ENCODE results near the gene SGMS1. TPM values are rescaled to one million over a fixed set of nuclear protein-coding genes. Genes with fewer than 3 reads are reported as not detected.
"Not testable (repeated sequence)": the region's sequence is repeated elsewhere in the genome, so short reads cannot be mapped to it uniquely, and the experiment has no call there.

The SGMS1 gene
- total and polyA plus RNA-seq, 2 donors from 2014 or later = 13.6 to 100 TPM

DNA sequence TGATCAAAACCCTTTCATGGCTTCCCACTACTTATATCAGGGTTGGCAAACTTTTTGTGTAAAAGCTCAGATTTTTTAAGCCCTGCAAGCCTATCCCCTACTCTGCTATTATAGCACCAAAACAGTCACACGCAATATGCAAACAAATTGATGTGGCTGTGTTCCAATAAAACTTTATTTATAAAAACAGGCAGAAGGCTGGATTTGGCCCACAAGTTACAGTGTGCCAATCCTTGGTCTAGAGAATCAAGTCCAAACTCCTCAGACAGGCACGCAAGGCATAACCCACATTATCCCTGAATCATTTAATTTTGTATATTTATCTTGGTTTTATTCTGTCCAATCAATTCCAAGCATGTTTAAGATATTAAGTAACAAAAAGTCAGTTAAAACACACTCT is 71.9 kb downstream of the SGMS1 start:
- no peak overlapping the region for H3K4me3 ChIP-seq (ENCODE audit: low read length in 3 of 3)
- TF ChIP-seq, protein P1, sequence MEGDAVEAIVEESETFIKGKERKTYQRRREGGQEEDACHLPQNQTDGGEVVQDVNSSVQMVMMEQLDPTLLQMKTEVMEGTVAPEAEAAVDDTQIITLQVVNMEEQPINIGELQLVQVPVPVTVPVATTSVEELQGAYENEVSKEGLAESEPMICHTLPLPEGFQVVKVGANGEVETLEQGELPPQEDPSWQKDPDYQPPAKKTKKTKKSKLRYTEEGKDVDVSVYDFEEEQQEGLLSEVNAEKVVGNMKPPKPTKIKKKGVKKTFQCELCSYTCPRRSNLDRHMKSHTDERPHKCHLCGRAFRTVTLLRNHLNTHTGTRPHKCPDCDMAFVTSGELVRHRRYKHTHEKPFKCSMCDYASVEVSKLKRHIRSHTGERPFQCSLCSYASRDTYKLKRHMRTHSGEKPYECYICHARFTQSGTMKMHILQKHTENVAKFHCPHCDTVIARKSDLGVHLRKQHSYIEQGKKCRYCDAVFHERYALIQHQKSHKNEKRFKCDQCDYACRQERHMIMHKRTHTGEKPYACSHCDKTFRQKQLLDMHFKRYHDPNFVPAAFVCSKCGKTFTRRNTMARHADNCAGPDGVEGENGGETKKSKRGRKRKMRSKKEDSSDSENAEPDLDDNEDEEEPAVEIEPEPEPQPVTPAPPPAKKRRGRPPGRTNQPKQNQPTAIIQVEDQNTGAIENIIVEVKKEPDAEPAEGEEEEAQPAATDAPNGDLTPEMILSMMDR (IDR thresholded peaks at IDR 0.05; ENCODE audit: borderline replicate concordance, extremely low read depth, insufficient read depth) = no peak

DNA sequence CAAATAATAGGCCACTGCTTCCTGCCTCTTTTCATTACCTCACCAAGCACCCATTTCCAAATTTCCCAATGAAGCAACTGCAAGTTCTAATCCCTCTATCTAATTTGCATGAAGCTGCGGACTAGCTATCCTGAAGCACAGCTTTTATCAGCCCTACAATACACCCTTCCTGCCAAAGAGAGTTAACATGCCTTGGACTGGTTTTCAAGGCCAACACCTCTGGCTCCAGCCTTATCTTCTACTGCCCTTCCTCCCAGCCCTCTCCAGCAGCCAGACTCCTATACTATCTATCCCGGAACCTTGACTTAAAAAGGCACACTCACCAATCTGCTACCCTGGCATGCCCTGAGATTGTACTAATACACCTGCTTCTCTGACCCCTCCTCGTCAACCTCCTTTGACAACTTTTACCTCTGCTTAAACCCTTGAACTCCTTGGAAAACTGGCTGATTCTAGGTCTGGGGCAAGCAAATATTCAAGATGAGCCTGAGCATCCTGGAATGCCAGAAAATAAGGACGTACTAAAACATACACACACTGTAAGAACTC is 73.4 kb downstream of the SGMS1 start:
- H3K4me3 ChIP-seq (ENCODE audit: low read length in 3 of 3) = no peak overlapping the region
- TF ChIP-seq, protein P1 (IDR thresholded peaks at IDR 0.05; ENCODE audit: borderline replicate concordance, extremely low read depth, insufficient read depth) = no peak
- FAIRE-seq (no peak), DNase-seq (no peak)
- no peaks in the 10 kb centered on the region for H3K9me3 ChIP-seq (ENCODE audit: control insufficient read depth in 2 of 3, insufficient read depth in 1 of 3, low read length in 3 of 3)
- no peak overlapping the region for H3K27ac ChIP-seq (ENCODE audit: low read depth in 2 of 2, low read length in 2 of 2)
- H3K4me1 ChIP-seq (ENCODE audit: control insufficient read depth in 2 of 3, insufficient read depth in 2 of 3, low read depth in 1 of 3, low read length in 3 of 3) = peaks cover 0 to 15% (median 9%) of the 10 kb centered on the region in 3 donors
- no peaks in the 10 kb centered on the region for H3K27me3 ChIP-seq (ENCODE audit: control insufficient read depth, insufficient read depth, low read length)
- H3K36me3 ChIP-seq (ENCODE audit: control insufficient read depth in 2 of 3, insufficient read depth in 3 of 3, low read length in 3 of 3) = no peaks in the 10 kb centered on the region
- no peak overlapping the region for H3K9ac ChIP-seq (ENCODE audit: low read length in 3 of 3)
- intact Hi-C loops (cut with DNase I) = no loop called here

More for the DNA sequence above, 71.9 kb downstream of the SGMS1 start:
- DNase-seq = no peak
- H3K4me1 ChIP-seq (ENCODE audit: control insufficient read depth in 2 of 3, insufficient read depth in 2 of 3, low read depth in 1 of 3, low read length in 3 of 3) = peaks cover 0 to 25% (median 19%) of the 10 kb centered on the region in 3 donors
- no peaks in the 10 kb centered on the region for H3K27me3 ChIP-seq (ENCODE audit: control insufficient read depth, insufficient read depth, low read length)
- no peak overlapping the region for H3K27ac ChIP-seq (ENCODE audit: low read depth in 2 of 2, low read length in 2 of 2)
- FAIRE-seq = no peak
- intact Hi-C loops (cut with DNase I) = no loop called here
- H3K9me3 ChIP-seq (ENCODE audit: control insufficient read depth in 2 of 3, insufficient read depth in 1 of 3, low read length in 3 of 3) = no peaks in the 10 kb centered on the region
- no peak overlapping the region for H3K9ac ChIP-seq (ENCODE audit: low read length in 3 of 3)
- H3K36me3 ChIP-seq (ENCODE audit: control insufficient read depth in 2 of 3, insufficient read depth in 3 of 3, low read length in 3 of 3) = no peaks in the 10 kb centered on the region

DNA sequence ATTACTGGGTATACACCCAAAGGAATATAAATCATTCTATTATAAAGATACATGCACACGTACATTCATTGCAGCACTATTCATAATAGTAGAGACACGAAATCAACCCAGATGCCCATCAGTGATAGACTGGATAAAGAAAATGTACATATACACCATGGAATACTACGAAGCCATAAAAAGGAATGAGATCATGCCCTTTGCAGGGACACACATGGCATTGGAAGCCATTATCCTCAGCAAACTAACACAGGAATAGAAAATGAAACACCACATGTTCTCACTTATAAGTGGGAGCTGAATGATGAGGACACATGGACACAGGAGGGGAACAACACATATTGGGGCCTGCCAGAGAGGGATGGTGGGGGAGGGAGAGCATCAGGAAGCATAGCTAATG is 74.6 kb downstream of the SGMS1 start:
- DNase-seq; intact Hi-C loops (cut with DNase I); H3K27ac ChIP-seq (ENCODE audit: low read depth in 2 of 2, low read length in 2 of 2); H3K9ac ChIP-seq (ENCODE audit: low read length in 3 of 3); H3K27me3 ChIP-seq (ENCODE audit: control insufficient read depth, insufficient read depth, low read length); FAIRE-seq; H3K9me3 ChIP-seq (ENCODE audit: control insufficient read depth in 2 of 3, insufficient read depth in 1 of 3, low read length in 3 of 3); H3K36me3 ChIP-seq (ENCODE audit: control insufficient read depth in 2 of 3, insufficient read depth in 3 of 3, low read length in 3 of 3); H3K4me3 ChIP-seq (ENCODE audit: low read length in 3 of 3); H3K4me1 ChIP-seq (ENCODE audit: control insufficient read depth in 2 of 3, insufficient read depth in 2 of 3, low read depth in 1 of 3, low read length in 3 of 3): not testable (repeated sequence)

DNA sequence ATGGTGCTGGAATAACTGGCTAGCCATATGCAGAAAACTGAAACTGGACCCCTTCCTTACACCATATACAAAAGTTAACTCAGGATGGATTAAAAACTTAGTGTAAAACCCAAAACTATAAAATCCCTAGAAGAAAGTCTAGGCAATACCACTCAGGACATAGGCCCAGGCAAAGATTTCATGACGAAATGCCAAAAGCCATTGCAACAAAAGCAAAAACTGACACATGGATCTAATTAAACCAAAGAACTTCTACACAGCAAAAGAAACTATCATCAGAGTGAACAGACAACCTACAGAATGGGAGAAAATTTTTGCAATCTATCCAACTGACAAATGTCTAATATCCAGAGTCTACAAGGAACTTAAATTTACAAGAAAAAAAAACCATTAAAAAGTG is 75.3 kb downstream of the SGMS1 start:
- intact Hi-C loops (cut with DNase I); DNase-seq; H3K27ac ChIP-seq (ENCODE audit: low read depth in 2 of 2, low read length in 2 of 2); H3K36me3 ChIP-seq (ENCODE audit: control insufficient read depth in 2 of 3, insufficient read depth in 3 of 3, low read length in 3 of 3); H3K27me3 ChIP-seq (ENCODE audit: control insufficient read depth, insufficient read depth, low read length); H3K4me3 ChIP-seq (ENCODE audit: low read length in 3 of 3); FAIRE-seq; H3K9ac ChIP-seq (ENCODE audit: low read length in 3 of 3); H3K9me3 ChIP-seq (ENCODE audit: control insufficient read depth in 2 of 3, insufficient read depth in 1 of 3, low read length in 3 of 3); H3K4me1 ChIP-seq (ENCODE audit: control insufficient read depth in 2 of 3, insufficient read depth in 2 of 3, low read depth in 1 of 3, low read length in 3 of 3): not testable (repeated sequence)

DNA sequence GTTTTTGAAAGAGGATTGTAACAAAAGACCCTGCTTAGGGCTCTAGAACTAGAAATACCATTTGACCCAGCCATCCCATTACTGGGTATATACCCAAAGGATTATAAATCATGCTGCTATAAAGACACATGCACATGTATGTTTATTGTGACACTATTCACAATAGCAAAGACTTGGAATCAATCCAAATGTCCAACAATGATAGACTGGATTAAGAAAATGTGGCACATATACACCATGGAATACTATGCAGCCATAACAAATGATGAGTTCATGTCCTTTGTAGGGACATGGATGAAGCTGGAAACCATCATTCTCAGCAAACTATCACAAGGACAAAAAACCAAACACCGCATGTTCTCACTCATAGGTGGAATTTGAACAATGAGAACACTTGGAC is 77.5 kb downstream of the SGMS1 start:
- H3K9me3 ChIP-seq (ENCODE audit: control insufficient read depth in 2 of 3, insufficient read depth in 1 of 3, low read length in 3 of 3); FAIRE-seq; intact Hi-C loops (cut with DNase I): not testable (repeated sequence)

More for the DNA sequence above, 77.5 kb downstream of the SGMS1 start:
- H3K4me3 ChIP-seq (ENCODE audit: low read length in 3 of 3); H3K9ac ChIP-seq (ENCODE audit: low read length in 3 of 3); H3K36me3 ChIP-seq (ENCODE audit: control insufficient read depth in 2 of 3, insufficient read depth in 3 of 3, low read length in 3 of 3); H3K4me1 ChIP-seq (ENCODE audit: control insufficient read depth in 2 of 3, insufficient read depth in 2 of 3, low read depth in 1 of 3, low read length in 3 of 3); H3K27ac ChIP-seq (ENCODE audit: low read depth in 2 of 2, low read length in 2 of 2); H3K27me3 ChIP-seq (ENCODE audit: control insufficient read depth, insufficient read depth, low read length); DNase-seq: not testable (repeated sequence)
